Liver (tissue), 9 donors: ENCODE results near the gene HIVEP3. TPM values are rescaled to one million over a fixed set of nuclear protein-coding genes. Genes with fewer than 3 reads are reported as not detected.

Experiments used
- DNase-seq: peaks from one replicate; pipeline ENCODE4 v3.0.0-alpha.2; 2017; ENCODE audit warnings: low spot score
- H3K27ac ChIP-seq, 2 donors: one replicate each; pipeline ENCODE4 v1.7.0; 2013; ENCODE audit warnings: inconsistent platforms in 2 of 2, low read length in 2 of 2, control low read depth in 1 of 2, low read depth in 1 of 2, mild to moderate bottlenecking in 1 of 2
- H3K27me3 ChIP-seq, 4 donors: one replicate each; pipeline versions ENCODE4 v1.6.1 to v1.7.0; 2013; ENCODE audit warnings: low read length in 3 of 4, inconsistent platforms in 1 of 4, mild to moderate bottlenecking in 1 of 4, moderate library complexity in 1 of 4; ENCODE audit not compliant: control insufficient read depth in 4 of 4, insufficient read depth in 4 of 4
- H3K36me3 ChIP-seq, 4 donors: one replicate each; pipeline versions ENCODE4 v1.6.1 to v1.7.0; 2013; ENCODE audit warnings: low read length in 3 of 4, mild to moderate bottlenecking in 3 of 4, low read depth in 1 of 4, moderate library complexity in 1 of 4; ENCODE audit not compliant: control insufficient read depth in 4 of 4, insufficient read depth in 3 of 4
- H3K4me1 ChIP-seq, 4 donors: one replicate each; pipeline versions ENCODE4 v1.6.1 to v1.7.0; 2013; ENCODE audit warnings: low read length in 3 of 4, mild to moderate bottlenecking in 3 of 4, moderate library complexity in 1 of 4; ENCODE audit not compliant: control insufficient read depth in 4 of 4, insufficient read depth in 4 of 4
- H3K4me3 ChIP-seq, 3 donors: one replicate each; pipeline versions ENCODE4 v1.6.1 to v1.7.0; 2013; ENCODE audit warnings: low read length in 3 of 3, control low read depth in 1 of 3, low read depth in 1 of 3, mild to moderate bottlenecking in 1 of 3
- H3K9ac ChIP-seq, 2 donors: one replicate each; pipeline ENCODE4 v1.7.0; 2013; ENCODE audit warnings: low read length in 2 of 2, mild to moderate bottlenecking in 2 of 2, moderate library complexity in 2 of 2, control low read depth in 1 of 2, low read depth in 1 of 2
- H3K9me3 ChIP-seq, 4 donors: one replicate each; pipeline versions ENCODE4 v1.6.1 to v1.7.0; 2013; ENCODE audit warnings: low read length in 3 of 4; ENCODE audit not compliant: control insufficient read depth in 4 of 4
- EGR1 ChIP-seq, 2 donors: IDR thresholded peaks; 2 replicates each; pipeline ENCODE4 v1.6.1; 2016 to 2018; ENCODE audit warnings: antibody characterized with exemption in 2 of 2, low read depth in 2 of 2
- FOXA1 ChIP-seq: IDR thresholded peaks from 2 replicates; pipeline ENCODE4 v1.6.1; 2016; ENCODE audit warnings: antibody characterized with exemption
- FOXA2 ChIP-seq: IDR thresholded peaks from 2 replicates; pipeline ENCODE4 v1.6.1; 2016; ENCODE audit warnings: antibody characterized with exemption
- GABPA ChIP-seq, 2 donors: IDR thresholded peaks in 1 of 2; conservative IDR thresholded peaks in 1 of 2; 2 replicates each; pipeline ENCODE4 v1.6.1; 2016; ENCODE audit warnings: antibody characterized with exemption in 2 of 2, mild to moderate bottlenecking in 1 of 2, moderate library complexity in 1 of 2
- HNF4A ChIP-seq, 2 donors: conservative IDR thresholded peaks; 2 replicates each; pipeline ENCODE4 v1.6.1; 2016; ENCODE audit warnings: antibody characterized with exemption in 2 of 2, mild to moderate bottlenecking in 2 of 2
- HNF4G ChIP-seq: IDR thresholded peaks from 2 replicates; pipeline ENCODE4 v1.6.1; 2016; ENCODE audit warnings: antibody characterized with exemption
- JUND ChIP-seq, 2 donors: IDR thresholded peaks; 2 replicates each; pipeline ENCODE4 v1.6.1; 2016; ENCODE audit warnings: antibody characterized with exemption in 2 of 2
- NR2F2 ChIP-seq: IDR thresholded peaks from 2 replicates; pipeline ENCODE4 v1.6.1; 2016; ENCODE audit warnings: antibody characterized with exemption
- RAD21 ChIP-seq, 2 donors: IDR thresholded peaks; 2 replicates each; pipeline ENCODE4 v1.6.1; 2016; ENCODE audit warnings: antibody characterized with exemption in 2 of 2, mild to moderate bottlenecking in 2 of 2
- RXRA ChIP-seq, 2 donors: IDR thresholded peaks; 2 replicates each; pipeline ENCODE4 v1.6.1; 2017 to 2018; ENCODE audit warnings: antibody characterized with exemption in 2 of 2, mild to moderate bottlenecking in 1 of 2
- SP1 ChIP-seq: IDR thresholded peaks from 2 replicates; pipeline ENCODE4 v1.6.1; 2018; ENCODE audit warnings: antibody characterized with exemption, mild to moderate bottlenecking
- TAF1 ChIP-seq: conservative IDR thresholded peaks from 2 replicates; pipeline ENCODE4 v1.6.1; 2016; ENCODE audit warnings: antibody characterized with exemption, mild to moderate bottlenecking
- YY1 ChIP-seq: IDR thresholded peaks from 2 replicates; pipeline ENCODE4 v1.6.1; 2016; ENCODE audit warnings: antibody characterized with exemption, mild to moderate bottlenecking
- WGBS: extraction: QIAGEN DNeasy Blood & Tissue Kit; methylation state at CpG from one replicate; pipeline ENCODE4 v1.1.7; 2013; 5-methylcytosine and 5-hydroxymethylcytosine counted together
- polyA plus RNA-seq, 2 donors: library from polyadenylated mRNA; stranded (reverse) in 1 of 2; unstranded in 1 of 2; fragments of 200-250 nt in 1 of 2; fragments of >200 nt in 1 of 2; fragmentation: Nextera tagmentation in 1 of 2; extraction: Ambion mirVana in 1 of 2; gene quantifications; one replicate each; pipeline versions ENCODE4 v1.2.1 to v1.2.3, GENCODE V29; 2013 to 2015
- total RNA-seq, 2 donors: library from RNA; depleted of rRNA; stranded (reverse); fragments of >200 nt; gene quantifications; one replicate each; pipeline ENCODE4 v1.2.3, GENCODE V29; 2014
- TF ChIP-seq, protein P1 (sequence below): IDR thresholded peaks from 2 replicates; pipeline ENCODE4 v1.6.1; 2016; ENCODE audit warnings: antibody characterized with exemption, mild to moderate bottlenecking
- TF ChIP-seq, protein P2 (sequence below): IDR thresholded peaks from 2 replicates; pipeline ENCODE4 v1.6.1; 2016; ENCODE audit warnings: antibody characterized with exemption
- TF ChIP-seq, protein P3 (sequence below): IDR thresholded peaks from 2 replicates; pipeline ENCODE4 v1.6.1; 2016; ENCODE audit warnings: antibody characterized with exemption
- TF ChIP-seq, protein P4 (sequence below): IDR thresholded peaks from 2 replicates; pipeline ENCODE4 v1.6.1; 2016; ENCODE audit warnings: antibody characterized with exemption
- TF ChIP-seq, protein P5 (sequence below): fragments of 150-350 bp; IDR thresholded peaks from 2 replicates; pipeline ENCODE4 v1.5.1; 2017; ENCODE audit warnings: improper control_type of control experiment, low read depth, low read length; ENCODE audit not compliant: missing input control
- donor health status: healthy.
- donor health status: healthy.
- donor health status: healthy.
- donor health status: healthy.
- donor health status: healthy.

The HIVEP3 gene
- total and polyA plus RNA-seq, 4 donors, result 0.93 to 1.6 (median 1.4) TPM

DNA sequence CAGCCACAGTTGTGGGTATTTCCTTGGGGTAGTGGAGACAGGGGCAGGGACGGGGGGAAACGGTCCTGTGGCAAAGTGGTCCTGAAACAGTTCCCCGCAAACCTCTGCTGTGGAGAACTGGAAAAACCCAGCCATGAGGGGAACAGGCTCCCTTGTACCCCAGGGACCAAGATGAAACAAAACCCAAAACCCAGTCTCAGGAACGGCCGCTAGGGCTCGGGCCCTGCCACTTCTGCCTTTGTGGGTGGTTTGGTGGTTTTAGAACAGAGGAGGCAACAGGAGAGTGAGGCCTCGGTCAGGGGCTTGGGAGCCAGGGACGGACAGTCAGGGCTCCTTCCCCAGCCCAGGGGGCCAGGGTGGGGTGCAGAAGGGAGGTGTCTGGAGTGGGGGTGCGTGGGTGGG lies 409.5 kb downstream of the HIVEP3 start (continued):
- TF ChIP-seq, protein P1, sequence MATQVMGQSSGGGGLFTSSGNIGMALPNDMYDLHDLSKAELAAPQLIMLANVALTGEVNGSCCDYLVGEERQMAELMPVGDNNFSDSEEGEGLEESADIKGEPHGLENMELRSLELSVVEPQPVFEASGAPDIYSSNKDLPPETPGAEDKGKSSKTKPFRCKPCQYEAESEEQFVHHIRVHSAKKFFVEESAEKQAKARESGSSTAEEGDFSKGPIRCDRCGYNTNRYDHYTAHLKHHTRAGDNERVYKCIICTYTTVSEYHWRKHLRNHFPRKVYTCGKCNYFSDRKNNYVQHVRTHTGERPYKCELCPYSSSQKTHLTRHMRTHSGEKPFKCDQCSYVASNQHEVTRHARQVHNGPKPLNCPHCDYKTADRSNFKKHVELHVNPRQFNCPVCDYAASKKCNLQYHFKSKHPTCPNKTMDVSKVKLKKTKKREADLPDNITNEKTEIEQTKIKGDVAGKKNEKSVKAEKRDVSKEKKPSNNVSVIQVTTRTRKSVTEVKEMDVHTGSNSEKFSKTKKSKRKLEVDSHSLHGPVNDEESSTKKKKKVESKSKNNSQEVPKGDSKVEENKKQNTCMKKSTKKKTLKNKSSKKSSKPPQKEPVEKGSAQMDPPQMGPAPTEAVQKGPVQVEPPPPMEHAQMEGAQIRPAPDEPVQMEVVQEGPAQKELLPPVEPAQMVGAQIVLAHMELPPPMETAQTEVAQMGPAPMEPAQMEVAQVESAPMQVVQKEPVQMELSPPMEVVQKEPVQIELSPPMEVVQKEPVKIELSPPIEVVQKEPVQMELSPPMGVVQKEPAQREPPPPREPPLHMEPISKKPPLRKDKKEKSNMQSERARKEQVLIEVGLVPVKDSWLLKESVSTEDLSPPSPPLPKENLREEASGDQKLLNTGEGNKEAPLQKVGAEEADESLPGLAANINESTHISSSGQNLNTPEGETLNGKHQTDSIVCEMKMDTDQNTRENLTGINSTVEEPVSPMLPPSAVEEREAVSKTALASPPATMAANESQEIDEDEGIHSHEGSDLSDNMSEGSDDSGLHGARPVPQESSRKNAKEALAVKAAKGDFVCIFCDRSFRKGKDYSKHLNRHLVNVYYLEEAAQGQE, result no peak
- TF ChIP-seq YY1, result no peak
- TF ChIP-seq GABPA (IDR thresholded peaks at IDR 0.05 in 1 of 2, conservative IDR thresholded peaks at IDR 0.05 in 1 of 2), result no peak
- no peak for TF ChIP-seq JUND (IDR thresholded peaks at IDR 0.05)

DNA sequence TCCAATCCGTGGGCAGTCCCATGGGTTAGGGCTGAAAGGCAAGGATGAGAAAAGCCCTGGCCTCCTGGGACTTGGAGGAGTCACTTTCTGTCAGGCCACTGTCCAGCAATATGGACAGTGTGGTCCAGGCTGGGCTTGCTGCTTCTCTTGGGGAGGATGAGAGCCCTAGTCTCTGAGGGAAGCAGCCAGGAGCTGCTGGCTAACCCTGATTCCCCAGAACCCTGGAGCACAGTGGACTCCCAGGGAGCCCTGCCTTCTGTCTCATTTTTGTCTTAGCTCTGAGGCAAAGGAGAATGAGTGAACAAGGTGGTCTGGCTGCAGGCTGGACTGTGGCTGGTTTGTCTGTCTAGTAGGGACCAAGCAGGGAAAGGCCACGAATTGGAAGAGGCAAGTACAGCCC lies 410.4 kb downstream of the HIVEP3 start:
- no peak overlapping the region for H3K4me3 ChIP-seq
- no peak overlapping the region for H3K27ac ChIP-seq
- H3K27me3 ChIP-seq, result no peaks in the 10 kb centered on the region
- H3K4me1 ChIP-seq, result no peaks in the 10 kb centered on the region
- no peak for DNase-seq
- no peak overlapping the region for H3K9ac ChIP-seq
- H3K9me3 ChIP-seq, result no peaks in the 10 kb centered on the region
- TF ChIP-seq GABPA (IDR thresholded peaks at IDR 0.05 in 1 of 2, conservative IDR thresholded peaks at IDR 0.05 in 1 of 2) (no peak), JUND (IDR thresholded peaks at IDR 0.05) (no peak), HNF4G (no peak), EGR1 (IDR thresholded peaks at IDR 0.05; ENCODE audit: low read depth in 2 of 2) (no peak), FOXA1 (no peak), TAF1 (no peak), RXRA (IDR thresholded peaks at IDR 0.05) (no peak), YY1 (no peak), NR2F2 (no peak), SP1 (no peak), RAD21 (IDR thresholded peaks at IDR 0.05) (no peak), HNF4A (conservative IDR thresholded peaks at IDR 0.05) (no peak), FOXA2 (no peak)
- TF ChIP-seq, protein P2, sequence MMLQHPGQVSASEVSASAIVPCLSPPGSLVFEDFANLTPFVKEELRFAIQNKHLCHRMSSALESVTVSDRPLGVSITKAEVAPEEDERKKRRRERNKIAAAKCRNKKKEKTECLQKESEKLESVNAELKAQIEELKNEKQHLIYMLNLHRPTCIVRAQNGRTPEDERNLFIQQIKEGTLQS, result no peak
- TF ChIP-seq, protein P1, result no peak
- TF ChIP-seq, protein P3, sequence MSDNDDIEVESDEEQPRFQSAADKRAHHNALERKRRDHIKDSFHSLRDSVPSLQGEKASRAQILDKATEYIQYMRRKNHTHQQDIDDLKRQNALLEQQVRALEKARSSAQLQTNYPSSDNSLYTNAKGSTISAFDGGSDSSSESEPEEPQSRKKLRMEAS, result no peak
- TF ChIP-seq, protein P4, sequence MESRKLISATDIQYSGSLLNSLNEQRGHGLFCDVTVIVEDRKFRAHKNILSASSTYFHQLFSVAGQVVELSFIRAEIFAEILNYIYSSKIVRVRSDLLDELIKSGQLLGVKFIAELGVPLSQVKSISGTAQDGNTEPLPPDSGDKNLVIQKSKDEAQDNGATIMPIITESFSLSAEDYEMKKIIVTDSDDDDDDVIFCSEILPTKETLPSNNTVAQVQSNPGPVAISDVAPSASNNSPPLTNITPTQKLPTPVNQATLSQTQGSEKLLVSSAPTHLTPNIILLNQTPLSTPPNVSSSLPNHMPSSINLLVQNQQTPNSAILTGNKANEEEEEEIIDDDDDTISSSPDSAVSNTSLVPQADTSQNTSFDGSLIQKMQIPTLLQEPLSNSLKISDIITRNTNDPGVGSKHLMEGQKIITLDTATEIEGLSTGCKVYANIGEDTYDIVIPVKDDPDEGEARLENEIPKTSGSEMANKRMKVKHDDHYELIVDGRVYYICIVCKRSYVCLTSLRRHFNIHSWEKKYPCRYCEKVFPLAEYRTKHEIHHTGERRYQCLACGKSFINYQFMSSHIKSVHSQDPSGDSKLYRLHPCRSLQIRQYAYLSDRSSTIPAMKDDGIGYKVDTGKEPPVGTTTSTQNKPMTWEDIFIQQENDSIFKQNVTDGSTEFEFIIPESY, result no peak
- TF ChIP-seq, protein P5, sequence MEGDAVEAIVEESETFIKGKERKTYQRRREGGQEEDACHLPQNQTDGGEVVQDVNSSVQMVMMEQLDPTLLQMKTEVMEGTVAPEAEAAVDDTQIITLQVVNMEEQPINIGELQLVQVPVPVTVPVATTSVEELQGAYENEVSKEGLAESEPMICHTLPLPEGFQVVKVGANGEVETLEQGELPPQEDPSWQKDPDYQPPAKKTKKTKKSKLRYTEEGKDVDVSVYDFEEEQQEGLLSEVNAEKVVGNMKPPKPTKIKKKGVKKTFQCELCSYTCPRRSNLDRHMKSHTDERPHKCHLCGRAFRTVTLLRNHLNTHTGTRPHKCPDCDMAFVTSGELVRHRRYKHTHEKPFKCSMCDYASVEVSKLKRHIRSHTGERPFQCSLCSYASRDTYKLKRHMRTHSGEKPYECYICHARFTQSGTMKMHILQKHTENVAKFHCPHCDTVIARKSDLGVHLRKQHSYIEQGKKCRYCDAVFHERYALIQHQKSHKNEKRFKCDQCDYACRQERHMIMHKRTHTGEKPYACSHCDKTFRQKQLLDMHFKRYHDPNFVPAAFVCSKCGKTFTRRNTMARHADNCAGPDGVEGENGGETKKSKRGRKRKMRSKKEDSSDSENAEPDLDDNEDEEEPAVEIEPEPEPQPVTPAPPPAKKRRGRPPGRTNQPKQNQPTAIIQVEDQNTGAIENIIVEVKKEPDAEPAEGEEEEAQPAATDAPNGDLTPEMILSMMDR, result no peak
- WGBS, result 81% methylated on average over 2 of the region's 2 CpGs
- no peaks in the 10 kb centered on the region for H3K36me3 ChIP-seq
